Breast epithelium (tissue), 4 donors: ENCODE results near the gene DTX3L. TPM values are rescaled to one million over a fixed set of nuclear protein-coding genes. Genes with fewer than 3 reads are reported as not detected.

Experiments
- DNase-seq, 2 donors: peaks; one replicate each; pipeline ENCODE4 v3.0.0-alpha.2; 2019; ENCODE audit warnings: low spot score in 2 of 2
- H3K27ac ChIP-seq, 2 donors: fragments of 200-600 bp; sonication (generic) in 1 of 2; one replicate each; pipeline ENCODE4 v1.5.1; 2016 to 2019; ENCODE audit warnings: mild to moderate bottlenecking in 1 of 2
- H3K27me3 ChIP-seq, 2 donors: fragments of 200-600 bp; sonication (generic) in 1 of 2; one replicate each; pipeline versions ENCODE4 v1.5.1 to v1.6.0; 2017 to 2019; ENCODE audit warnings: control low read depth in 1 of 2, mild to moderate bottlenecking in 1 of 2
- H3K36me3 ChIP-seq: fragments of 200-600 bp; one replicate; pipeline ENCODE4 v1.5.1; 2019
- H3K4me1 ChIP-seq, 2 donors: fragments of 200-600 bp; sonication (generic); one replicate each; pipeline ENCODE4 v1.5.1; 2016 to 2019; ENCODE audit warnings: control low read depth in 1 of 2
- H3K4me3 ChIP-seq, 3 donors: fragments of 200-600 bp; sonication (generic); 1 replicate in 2 of 3; 2 replicates in 1 of 3; pipeline ENCODE4 v1.5.1; 2016 to 2019; ENCODE audit warnings: mild to moderate bottlenecking in 3 of 3, moderate library complexity in 2 of 3
- H3K9me3 ChIP-seq, 2 donors: fragments of 200-600 bp; sonication (generic) in 1 of 2; one replicate each; pipeline ENCODE4 v1.5.1; 2016 to 2019; ENCODE audit warnings: control low read depth in 1 of 2
- POLR2A ChIP-seq: fragments of 450-650 bp; IDR thresholded peaks from one replicate; pipeline ENCODE4 v1.6.1; 2016; ENCODE audit warnings: antibody characterized with exemption, mild to moderate bottlenecking, moderate library complexity
- POLR2AphosphoS5 ChIP-seq, 3 donors: sonication (generic); formaldehyde crosslinking; IDR thresholded peaks; one replicate each; pipeline ENCODE4 v1.6.1; 2017; ENCODE audit warnings: antibody characterized with exemption in 3 of 3
- intact Hi-C: fragments of 100-400 bp; cut with DNase I; formaldehyde crosslinking; loops from one replicate; pipeline ENCODE4 v1.15.1; 2023; ENCODE audit warnings: low total_unique reads
- total RNA-seq, 3 donors: library from RNA; depleted of rRNA; stranded (reverse); fragments of >200 nt; gene quantifications; one replicate each; pipeline ENCODE4 v1.1.0, GENCODE V29; 2016

The DTX3L gene
- total RNA-seq, 3 donors from 2014 or later: 19.0 to 30.1 (median 29.2) TPM

GRCh38 chr3:122620399-122620798, 56.3 kb downstream of the DTX3L start:
- Histone ChIP-seq H3K9me3 (no peaks in the 10 kb centered on the region), H3K27me3 (no peaks in the 10 kb centered on the region), H3K4me3 (no peak overlapping the region), H3K4me1 (no peaks in the 10 kb centered on the region), H3K36me3 (no peaks in the 10 kb centered on the region), H3K27ac (no peak overlapping the region)
- intact Hi-C loops: no loop called here
- TF ChIP-seq POLR2AphosphoS5 (IDR thresholded peaks at IDR 0.05): no peak
- DNase-seq: no peak

DNA sequence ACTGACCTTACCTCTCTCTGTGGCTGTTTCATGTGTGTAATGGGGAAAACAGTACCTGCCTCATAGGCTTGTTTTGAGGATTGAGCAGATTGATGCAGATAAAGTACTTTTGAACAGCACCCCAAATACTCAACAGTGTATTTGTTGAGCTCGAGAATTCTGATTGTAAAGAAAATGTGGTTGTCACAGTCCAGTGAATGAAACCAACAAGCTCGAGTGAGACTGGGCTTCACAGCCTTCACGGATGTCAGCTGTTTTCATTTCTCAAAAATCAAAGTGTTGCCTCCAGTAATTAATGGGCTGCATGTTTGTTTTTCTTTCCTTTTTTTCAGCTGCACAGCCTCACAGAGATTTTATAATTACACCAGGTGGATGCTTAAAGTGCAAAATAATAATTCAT, 57.0 kb downstream of the DTX3L start:
- Histone ChIP-seq H3K27me3 (no peaks in the 10 kb centered on the region), H3K27ac (no peak overlapping the region), H3K4me3 (no peak overlapping the region), H3K9me3 (no peaks in the 10 kb centered on the region), H3K4me1 (no peaks in the 10 kb centered on the region), H3K36me3 (no peaks in the 10 kb centered on the region)
- intact Hi-C loops: no loop called here
- TF ChIP-seq POLR2AphosphoS5 (IDR thresholded peaks at IDR 0.05): no peak
- TF ChIP-seq POLR2A: no peak
- no peak for DNase-seq

DNA sequence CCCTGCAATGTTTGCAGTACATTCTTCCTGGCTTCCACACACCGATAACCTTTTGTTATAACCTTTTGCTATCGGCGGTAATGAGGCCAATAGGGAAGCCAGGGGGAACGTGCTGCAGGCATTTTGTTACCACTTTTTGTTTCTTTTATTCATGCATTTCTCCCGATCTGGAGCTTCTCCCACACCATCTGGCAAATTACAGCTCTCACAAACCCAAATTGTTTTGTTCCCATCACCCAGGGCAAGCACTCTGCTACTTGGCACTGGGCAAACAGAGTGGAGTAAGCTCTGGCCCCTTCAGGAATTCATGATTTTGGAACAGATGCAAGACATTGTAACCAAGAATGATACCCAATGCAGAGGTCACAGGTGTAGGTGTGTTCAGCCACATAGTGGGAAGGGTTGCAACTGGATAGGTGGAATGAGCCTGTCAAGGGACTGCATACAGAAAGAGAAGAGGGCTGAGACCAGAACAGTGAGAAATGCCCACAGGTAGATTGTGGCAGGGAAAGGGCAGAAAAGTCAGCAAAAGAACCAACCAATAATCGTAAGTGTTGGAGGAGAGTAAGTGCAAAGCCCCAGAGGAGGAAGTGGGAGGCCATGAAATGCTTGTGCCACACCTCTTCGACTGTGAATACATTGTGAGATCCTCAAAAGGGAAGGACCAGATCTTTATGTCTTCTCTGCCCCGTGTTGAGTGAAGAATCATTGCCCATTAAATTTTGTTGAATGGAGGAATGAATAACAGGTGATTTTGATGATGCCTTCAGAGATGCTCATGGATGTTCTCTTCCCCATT, 59.1 kb downstream of the DTX3L start:
- intact Hi-C loops: no loop called here

More for the DNA sequence above, 59.1 kb downstream of the DTX3L start:
- no peak for DNase-seq
- H3K4me1 ChIP-seq: no peaks in the 10 kb centered on the region
- TF ChIP-seq POLR2A: no peak
- no peak for TF ChIP-seq POLR2AphosphoS5 (IDR thresholded peaks at IDR 0.05)
- no peaks in the 10 kb centered on the region for H3K36me3 ChIP-seq
- H3K4me3 ChIP-seq: no peak overlapping the region
- H3K9me3 ChIP-seq: no peaks in the 10 kb centered on the region
- no peaks in the 10 kb centered on the region for H3K27me3 ChIP-seq
- H3K27ac ChIP-seq: no peak overlapping the region

Other genes with a start within 250 kb of the DTX3L start
- 10 to 100 TPM in 2 of 3 donors, 1 to 10 TPM in 1; 9.1 to 40.3 (median 15.7) TPM for gene CSTA, start 239.1 kb upstream of the DTX3L start, total RNA-seq
- 10 to 100 TPM; 10.8 to 20.3 (median 15.0) TPM for gene MIX23, start 181.1 kb upstream of the DTX3L start, total RNA-seq
- gene FAM162A, start 180.2 kb upstream of the DTX3L start, total RNA-seq: 10 to 100 TPM; 19.3 to 27.2 (median 26.5) TPM
- 1 to 10 TPM; 4.0 to 8.0 (median 6.2) TPM for gene WDR5B, start 148.3 kb upstream of the DTX3L start, total RNA-seq
- gene KPNA1, start 49.4 kb upstream of the DTX3L start, total RNA-seq: 10 to 100 TPM; 40.3 to 51.7 (median 42.4) TPM
- gene PARP9, start within 50 bp of the DTX3L start, total RNA-seq: 10 to 100 TPM; 17.4 to 55.1 (median 39.7) TPM
- gene PARP15, start 13.3 kb downstream of the DTX3L start, total RNA-seq: 1 to 10 TPM; 2.9 to 5.6 (median 5.4) TPM
- gene PARP14, start 116.5 kb downstream of the DTX3L start, total RNA-seq: 10 to 100 TPM; 42.9 to 57.0 (median 49.8) TPM
- gene HSPBAP1, start 229.5 kb downstream of the DTX3L start, total RNA-seq: 10 to 100 TPM; 11.7 to 18.6 (median 15.7) TPM
- 10 to 100 TPM; 14.1 to 17.7 (median 17.6) TPM for gene SLC49A4, start 230.7 kb downstream of the DTX3L start, total RNA-seq